Measurements from ENCODE around the gene MPDU1. TPM values are rescaled to one million over a fixed set of nuclear protein-coding genes. Genes with fewer than 3 reads are reported as not detected.

Gene MPDU1
- total and polyA plus RNA-seq, 10 of the 15 experiments (the other 5 are each of a cell fraction or from before 2014, with no cell fraction given), result 3.6 to 138 (median 78.9) TPM

DNA sequence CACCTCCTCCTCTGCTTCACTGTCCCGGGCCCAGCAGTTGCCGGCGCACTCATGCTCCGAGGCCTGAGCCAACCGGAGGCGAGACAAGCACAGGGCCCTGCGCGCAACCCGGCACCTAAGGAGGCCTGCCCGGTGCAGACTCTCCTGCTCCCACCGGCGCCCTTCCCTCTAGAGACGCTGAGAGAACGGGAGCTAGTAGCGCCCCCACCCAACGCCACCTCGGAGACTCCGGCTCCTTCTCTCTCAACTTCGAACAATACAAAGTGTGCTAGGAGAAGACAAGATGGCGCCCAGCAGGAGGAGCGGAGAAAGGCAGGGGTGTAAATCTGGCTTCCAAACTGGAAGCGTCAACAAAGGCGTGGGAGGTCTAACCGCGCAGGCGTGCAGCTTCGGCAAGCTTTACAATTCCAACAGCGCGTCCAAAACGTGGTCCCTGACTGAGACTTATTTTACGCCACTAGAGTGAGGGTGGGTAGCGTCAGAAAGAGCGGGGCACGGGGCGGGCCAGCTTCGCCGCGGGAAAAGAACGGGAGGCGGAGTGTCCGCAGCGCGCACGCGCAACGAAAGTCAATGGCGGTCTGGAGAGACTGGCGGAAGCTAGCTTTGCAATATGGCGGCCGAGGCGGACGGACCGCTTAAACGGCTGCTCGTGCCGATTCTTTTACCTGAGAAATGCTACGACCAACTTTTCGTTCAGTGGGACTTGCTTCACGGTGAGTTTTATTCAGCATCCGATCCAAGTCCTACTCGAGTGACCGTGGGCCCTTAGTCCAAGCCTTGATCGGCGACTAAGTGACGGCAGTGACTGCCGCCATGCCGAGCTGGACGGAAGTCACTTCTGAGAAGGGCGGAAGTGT, at the start of gene MPDU1 (continued):
- TF ChIP-seq POU2F2 (IDR thresholded peaks at IDR 0.05; ENCODE audit: borderline replicate concordance, low read depth, low read length) (peak; percentile 78; the same call in 2 of the 3 replicates), SUZ12 (IDR thresholded peaks at IDR 0.05; ENCODE audit: unreplicated experiment) (no peak), BMI1 (IDR thresholded peaks at IDR 0.05; ENCODE audit: borderline replicate concordance) (no peak), TARDBP (IDR thresholded peaks at IDR 0.05; ENCODE audit: borderline replicate concordance) (peak; percentile 66; the same call in 1 of the 2 replicates), EED (IDR thresholded peaks at IDR 0.05; ENCODE audit: low read depth) (peak; percentile 9; the same call in 1 of the 2 replicates), JUNB (IDR thresholded peaks at IDR 0.05) (no peak), RFX5 (IDR thresholded peaks at IDR 0.05; ENCODE audit: low read depth, low read length) (no peak), BCL11A (IDR thresholded peaks at IDR 0.05; ENCODE audit: low read depth, low read length) (no peak), ETV6 (conservative IDR thresholded peaks at IDR 0.05 in 1 of 2, IDR thresholded peaks at IDR 0.05 in 1 of 2; ENCODE audit: borderline replicate concordance in 1 of 2, low read depth in 1 of 2) (peak in 1 of 2 experiments; percentile 15; a peak in 1 of 4 replicates), CREB1 (IDR thresholded peaks at IDR 0.05; ENCODE audit: low read depth) (peak; percentile 69; the same call in 1 of the 2 replicates), MEF2A (IDR thresholded peaks at IDR 0.05; ENCODE audit: insufficient read depth, low read depth, low read length) (no peak), NRF1 (conservative IDR thresholded peaks at IDR 0.05; ENCODE audit: low read depth, low read length) (peak; percentile 85), IKZF2 (IDR thresholded peaks at IDR 0.05) (peak; percentile 20; a peak in 1 of 4 replicates), RAD21 (IDR thresholded peaks at IDR 0.05; ENCODE audit: insufficient read depth, low read depth, low read length) (no peak), GATAD2B (conservative IDR thresholded peaks at IDR 0.05; ENCODE audit: low read depth) (peak; percentile 62; the same call in 1 of the 2 replicates), BRCA1 (IDR thresholded peaks at IDR 0.05; ENCODE audit: low read depth, low read length) (no peak), HDAC2 (IDR thresholded peaks at IDR 0.05) (0 out of 2 replicates have a peak, but pooled peaks have one; percentile 39), SMAD5 (IDR thresholded peaks at IDR 0.05; ENCODE audit: low read depth) (peak; percentile 94; the same call in 1 of the 2 replicates), ZNF217 (IDR thresholded peaks at IDR 0.05) (no peak)
- TF ChIP-seq, protein P1, sequence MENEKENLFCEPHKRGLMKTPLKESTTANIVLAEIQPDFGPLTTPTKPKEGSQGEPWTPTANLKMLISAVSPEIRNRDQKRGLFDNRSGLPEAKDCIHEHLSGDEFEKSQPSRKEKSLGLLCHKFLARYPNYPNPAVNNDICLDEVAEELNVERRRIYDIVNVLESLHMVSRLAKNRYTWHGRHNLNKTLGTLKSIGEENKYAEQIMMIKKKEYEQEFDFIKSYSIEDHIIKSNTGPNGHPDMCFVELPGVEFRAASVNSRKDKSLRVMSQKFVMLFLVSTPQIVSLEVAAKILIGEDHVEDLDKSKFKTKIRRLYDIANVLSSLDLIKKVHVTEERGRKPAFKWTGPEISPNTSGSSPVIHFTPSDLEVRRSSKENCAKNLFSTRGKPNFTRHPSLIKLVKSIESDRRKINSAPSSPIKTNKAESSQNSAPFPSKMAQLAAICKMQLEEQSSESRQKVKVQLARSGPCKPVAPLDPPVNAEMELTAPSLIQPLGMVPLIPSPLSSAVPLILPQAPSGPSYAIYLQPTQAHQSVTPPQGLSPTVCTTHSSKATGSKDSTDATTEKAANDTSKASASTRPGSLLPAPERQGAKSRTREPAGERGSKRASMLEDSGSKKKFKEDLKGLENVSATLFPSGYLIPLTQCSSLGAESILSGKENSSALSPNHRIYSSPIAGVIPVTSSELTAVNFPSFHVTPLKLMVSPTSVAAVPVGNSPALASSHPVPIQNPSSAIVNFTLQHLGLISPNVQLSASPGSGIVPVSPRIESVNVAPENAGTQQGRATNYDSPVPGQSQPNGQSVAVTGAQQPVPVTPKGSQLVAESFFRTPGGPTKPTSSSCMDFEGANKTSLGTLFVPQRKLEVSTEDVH (IDR thresholded peaks at IDR 0.05; ENCODE audit: low read depth, partially characterized antibody), result peak; percentile 93
- TF ChIP-seq, protein P2, sequence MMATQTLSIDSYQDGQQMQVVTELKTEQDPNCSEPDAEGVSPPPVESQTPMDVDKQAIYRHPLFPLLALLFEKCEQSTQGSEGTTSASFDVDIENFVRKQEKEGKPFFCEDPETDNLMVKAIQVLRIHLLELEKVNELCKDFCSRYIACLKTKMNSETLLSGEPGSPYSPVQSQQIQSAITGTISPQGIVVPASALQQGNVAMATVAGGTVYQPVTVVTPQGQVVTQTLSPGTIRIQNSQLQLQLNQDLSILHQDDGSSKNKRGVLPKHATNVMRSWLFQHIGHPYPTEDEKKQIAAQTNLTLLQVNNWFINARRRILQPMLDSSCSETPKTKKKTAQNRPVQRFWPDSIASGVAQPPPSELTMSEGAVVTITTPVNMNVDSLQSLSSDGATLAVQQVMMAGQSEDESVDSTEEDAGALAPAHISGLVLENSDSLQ (IDR thresholded peaks at IDR 0.05), result peak; percentile 50
- TF ChIP-seq, protein P3, sequence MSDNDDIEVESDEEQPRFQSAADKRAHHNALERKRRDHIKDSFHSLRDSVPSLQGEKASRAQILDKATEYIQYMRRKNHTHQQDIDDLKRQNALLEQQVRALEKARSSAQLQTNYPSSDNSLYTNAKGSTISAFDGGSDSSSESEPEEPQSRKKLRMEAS (IDR thresholded peaks at IDR 0.05; ENCODE audit: low read depth, low read length), result peak; percentile 89
- TF ChIP-seq, protein P4, sequence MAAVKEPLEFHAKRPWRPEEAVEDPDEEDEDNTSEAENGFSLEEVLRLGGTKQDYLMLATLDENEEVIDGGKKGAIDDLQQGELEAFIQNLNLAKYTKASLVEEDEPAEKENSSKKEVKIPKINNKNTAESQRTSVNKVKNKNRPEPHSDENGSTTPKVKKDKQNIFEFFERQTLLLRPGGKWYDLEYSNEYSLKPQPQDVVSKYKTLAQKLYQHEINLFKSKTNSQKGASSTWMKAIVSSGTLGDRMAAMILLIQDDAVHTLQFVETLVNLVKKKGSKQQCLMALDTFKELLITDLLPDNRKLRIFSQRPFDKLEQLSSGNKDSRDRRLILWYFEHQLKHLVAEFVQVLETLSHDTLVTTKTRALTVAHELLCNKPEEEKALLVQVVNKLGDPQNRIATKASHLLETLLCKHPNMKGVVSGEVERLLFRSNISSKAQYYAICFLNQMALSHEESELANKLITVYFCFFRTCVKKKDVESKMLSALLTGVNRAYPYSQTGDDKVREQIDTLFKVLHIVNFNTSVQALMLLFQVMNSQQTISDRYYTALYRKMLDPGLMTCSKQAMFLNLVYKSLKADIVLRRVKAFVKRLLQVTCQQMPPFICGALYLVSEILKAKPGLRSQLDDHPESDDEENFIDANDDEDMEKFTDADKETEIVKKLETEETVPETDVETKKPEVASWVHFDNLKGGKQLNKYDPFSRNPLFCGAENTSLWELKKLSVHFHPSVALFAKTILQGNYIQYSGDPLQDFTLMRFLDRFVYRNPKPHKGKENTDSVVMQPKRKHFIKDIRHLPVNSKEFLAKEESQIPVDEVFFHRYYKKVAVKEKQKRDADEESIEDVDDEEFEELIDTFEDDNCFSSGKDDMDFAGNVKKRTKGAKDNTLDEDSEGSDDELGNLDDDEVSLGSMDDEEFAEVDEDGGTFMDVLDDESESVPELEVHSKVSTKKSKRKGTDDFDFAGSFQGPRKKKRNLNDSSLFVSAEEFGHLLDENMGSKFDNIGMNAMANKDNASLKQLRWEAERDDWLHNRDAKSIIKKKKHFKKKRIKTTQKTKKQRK (IDR thresholded peaks at IDR 0.05; ENCODE audit: low read depth, low read length), result no peak

All from GM12878 (cell line).